IPS-18a (cell line): ENCODE data around the gene GPR160.

Experiments
- H3K27ac ChIP-seq: one replicate; pipeline ENCODE4 v1.5.1; 2013; ENCODE audit warnings: low read length
- H3K27me3 ChIP-seq: one replicate; pipeline ENCODE4 v1.6.1; 2013; ENCODE audit warnings: mild to moderate bottlenecking, low read length; ENCODE audit not compliant: control insufficient read depth, insufficient read depth
- H3K36me3 ChIP-seq: one replicate; pipeline ENCODE4 v1.6.1; 2013; ENCODE audit warnings: low read depth, low read length; ENCODE audit not compliant: control insufficient read depth
- H3K4me1 ChIP-seq: one replicate; pipeline ENCODE4 v1.6.1; 2013; ENCODE audit warnings: low read depth, low read length; ENCODE audit not compliant: control insufficient read depth
- H3K4me3 ChIP-seq: one replicate; pipeline ENCODE4 v1.5.1; 2013; ENCODE audit warnings: low read length
- H3K9ac ChIP-seq: one replicate; pipeline ENCODE4 v1.6.1; 2013; ENCODE audit warnings: mild to moderate bottlenecking, low read length, moderate library complexity
- H3K9me3 ChIP-seq: one replicate; pipeline ENCODE4 v1.6.1; 2013; ENCODE audit warnings: low read depth, low read length; ENCODE audit not compliant: control insufficient read depth

The GPR160 gene

GRCh38 chr3:170055209-170055608, 17.4 kb downstream of the GPR160 start:
- no peak overlapping the region for H3K27ac ChIP-seq

GRCh38 chr3:170056710-170057454, 19.1 kb downstream of the GPR160 start:
- Histone ChIP-seq H3K27ac (no peak overlapping the region), H3K4me1 (peaks cover 27% of the 10 kb centered on the region), H3K4me3 (no peak overlapping the region), H3K9ac (no peak overlapping the region), H3K36me3 (no peaks in the 10 kb centered on the region), H3K9me3 (no peaks in the 10 kb centered on the region), H3K27me3 (no peaks in the 10 kb centered on the region)

More at GRCh38 chr3:170055209-170055608, 17.4 kb downstream of the GPR160 start:
- Histone ChIP-seq H3K4me3 (no peak overlapping the region), H3K9me3 (no peaks in the 10 kb centered on the region), H3K36me3 (no peaks in the 10 kb centered on the region), H3K4me1 (peaks cover 27% of the 10 kb centered on the region), H3K9ac (no peak overlapping the region), H3K27me3 (no peaks in the 10 kb centered on the region)

- H3K27me3 ChIP-seq, result no peaks in the 10 kb centered on the region
- no peak overlapping the region for H3K27ac ChIP-seq
- H3K4me3 ChIP-seq, result no peak overlapping the region
- H3K9me3 ChIP-seq, result no peaks in the 10 kb centered on the region
- H3K36me3 ChIP-seq, result no peaks in the 10 kb centered on the region
- H3K4me1 ChIP-seq, result peaks cover 27% of the 10 kb centered on the region
- no peak overlapping the region for H3K9ac ChIP-seq
These were observed 19.8 kb downstream of the GPR160 start for GRCh38 chr3:170057550-170057949.

GRCh38 chr3:170058127-170058526, 20.3 kb downstream of the GPR160 start:
- Histone ChIP-seq H3K27me3 (no peaks in the 10 kb centered on the region), H3K4me1 (peaks cover 27% of the 10 kb centered on the region), H3K36me3 (no peaks in the 10 kb centered on the region), H3K4me3 (no peak overlapping the region), H3K9ac (no peak overlapping the region), H3K9me3 (no peaks in the 10 kb centered on the region), H3K27ac (peak overlapping the region; percentile 13)

GRCh38 chr3:170059447-170059846, 21.7 kb downstream of the GPR160 start:
- no peaks in the 10 kb centered on the region for H3K9me3 ChIP-seq
- no peak overlapping the region for H3K4me3 ChIP-seq
- H3K9ac ChIP-seq, result no peak overlapping the region
- H3K4me1 ChIP-seq, result peaks cover 27% of the 10 kb centered on the region
- H3K27ac ChIP-seq, result no peak overlapping the region
- no peaks in the 10 kb centered on the region for H3K27me3 ChIP-seq
- H3K36me3 ChIP-seq, result no peaks in the 10 kb centered on the region

- Histone ChIP-seq H3K27ac (no peak overlapping the region), H3K4me1 (peaks cover 25% of the 10 kb centered on the region), H3K9me3 (no peaks in the 10 kb centered on the region), H3K27me3 (no peaks in the 10 kb centered on the region), H3K4me3 (no peak overlapping the region), H3K9ac (no peak overlapping the region), H3K36me3 (no peaks in the 10 kb centered on the region)
These were observed 24.3 kb downstream of the GPR160 start for GRCh38 chr3:170062068-170062467.

- Histone ChIP-seq H3K27ac (no peak overlapping the region), H3K4me1 (peaks cover 18% of the 10 kb centered on the region), H3K36me3 (no peaks in the 10 kb centered on the region), H3K9me3 (no peaks in the 10 kb centered on the region), H3K9ac (no peak overlapping the region), H3K4me3 (no peak overlapping the region), H3K27me3 (no peaks in the 10 kb centered on the region)
These were observed 25.0 kb downstream of the GPR160 start for GRCh38 chr3:170062769-170063168.

GRCh38 chr3:170063691-170064090, 25.9 kb downstream of the GPR160 start:
- Histone ChIP-seq H3K4me1 (peaks cover 9% of the 10 kb centered on the region), H3K27ac (no peak overlapping the region), H3K4me3 (no peak overlapping the region), H3K27me3 (no peaks in the 10 kb centered on the region), H3K9me3 (no peaks in the 10 kb centered on the region), H3K9ac (no peak overlapping the region), H3K36me3 (no peaks in the 10 kb centered on the region)

- Histone ChIP-seq H3K27ac (no peak overlapping the region), H3K4me3 (no peak overlapping the region), H3K27me3 (no peaks in the 10 kb centered on the region), H3K9me3 (no peaks in the 10 kb centered on the region), H3K9ac (no peak overlapping the region), H3K4me1 (peaks cover 6% of the 10 kb centered on the region), H3K36me3 (no peaks in the 10 kb centered on the region)
These were observed 26.3 kb downstream of the GPR160 start for GRCh38 chr3:170064108-170064507.

GRCh38 chr3:170075441-170076091, 37.8 kb downstream of the GPR160 start:
- no peaks in the 10 kb centered on the region for H3K4me1 ChIP-seq
- H3K36me3 ChIP-seq, result no peaks in the 10 kb centered on the region
- H3K4me3 ChIP-seq, result no peak overlapping the region
- no peaks in the 10 kb centered on the region for H3K27me3 ChIP-seq
- H3K9ac ChIP-seq, result no peak overlapping the region
- no peaks in the 10 kb centered on the region for H3K9me3 ChIP-seq
- no peak overlapping the region for H3K27ac ChIP-seq

- Histone ChIP-seq H3K4me1 (no peaks in the 10 kb centered on the region), H3K27me3 (no peaks in the 10 kb centered on the region), H3K27ac (no peak overlapping the region), H3K4me3 (no peak overlapping the region), H3K9me3 (no peaks in the 10 kb centered on the region), H3K36me3 (no peaks in the 10 kb centered on the region), H3K9ac (no peak overlapping the region)
These were observed 39.0 kb downstream of the GPR160 start for GRCh38 chr3:170076715-170077238.

- H3K27ac ChIP-seq, result no peak overlapping the region
- no peaks in the 10 kb centered on the region for H3K9me3 ChIP-seq
- H3K36me3 ChIP-seq, result no peaks in the 10 kb centered on the region
- no peak overlapping the region for H3K9ac ChIP-seq
- no peaks in the 10 kb centered on the region for H3K4me1 ChIP-seq
- H3K4me3 ChIP-seq, result no peak overlapping the region
- H3K27me3 ChIP-seq, result no peaks in the 10 kb centered on the region
These were observed 39.6 kb downstream of the GPR160 start for GRCh38 chr3:170077361-170077760.
